ENCODE results near the gene MARCHF3.
"Not testable (repeated sequence)": the region's sequence is repeated elsewhere in the genome, so short reads cannot be mapped to it uniquely, and the experiment has no call there.

The MARCHF3 gene

GRCh38 chr5:126948011-126948355 lies 82.4 kb downstream of the MARCHF3 start:
- DNase-seq = no peak

GRCh38 chr5:126947146-126948010 lies 83.0 kb downstream of the MARCHF3 start:
- no peak for DNase-seq

GRCh38 chr5:126942908-126943307 lies 87.5 kb downstream of the MARCHF3 start:
- DNase-seq = not testable (repeated sequence)

GRCh38 chr5:126941403-126941802 lies 89.0 kb downstream of the MARCHF3 start:
- no peak for DNase-seq

- peak; percentile 61 for DNase-seq
Observed at GRCh38 chr5:126939887-126940286, 90.5 kb downstream of the MARCHF3 start.

GRCh38 chr5:126938466-126938865 lies 91.9 kb downstream of the MARCHF3 start:
- peak; percentile 78 for DNase-seq

GRCh38 chr5:126937771-126938170 lies 92.6 kb downstream of the MARCHF3 start:
- no peak for DNase-seq

GRCh38 chr5:126936775-126937418 lies 93.5 kb downstream of the MARCHF3 start:
- no peak for DNase-seq

GRCh38 chr5:126931963-126932660 lies 98.2 kb downstream of the MARCHF3 start:
- no peak for DNase-seq

- no peak for DNase-seq
Observed at GRCh38 chr5:126928041-126928440, 102.3 kb downstream of the MARCHF3 start.

GRCh38 chr5:126927429-126927828 lies 102.9 kb downstream of the MARCHF3 start:
- no peak for DNase-seq

- no peak for DNase-seq
Observed at GRCh38 chr5:126926187-126926586, 104.2 kb downstream of the MARCHF3 start.

GRCh38 chr5:126925482-126925881 lies 104.9 kb downstream of the MARCHF3 start:
- DNase-seq = no peak

GRCh38 chr5:126924331-126925033 lies 105.9 kb downstream of the MARCHF3 start:
- DNase-seq = no peak

- no peak for DNase-seq
Observed at GRCh38 chr5:126921241-126922091, 108.9 kb downstream of the MARCHF3 start.

GRCh38 chr5:126920291-126920690 lies 110.1 kb downstream of the MARCHF3 start:
- no peak for DNase-seq

- no peak for DNase-seq
Observed at GRCh38 chr5:126919566-126919965, 110.8 kb downstream of the MARCHF3 start.

GRCh38 chr5:126918615-126918957 lies 111.8 kb downstream of the MARCHF3 start:
- no peak for DNase-seq

- DNase-seq = peak; percentile 68
Observed at GRCh38 chr5:126917918-126918614, 112.3 kb downstream of the MARCHF3 start.

GRCh38 chr5:126915496-126915895 lies 114.9 kb downstream of the MARCHF3 start:
- no peak for DNase-seq

- DNase-seq = no peak
Observed at GRCh38 chr5:126914801-126915436, 115.4 kb downstream of the MARCHF3 start.
